ENCODE results near the gene FOXD2.
"Not testable (repeated sequence)": the region's sequence is repeated elsewhere in the genome, so short reads cannot be mapped to it uniquely, and the experiment has no call there.

FOXD2 gene

GRCh38 chr1:47444562-47445465, 7.0 kb downstream of the FOXD2 start:
- H3K4me3 ChIP-seq (ENCODE audit: low read depth in 1 of 5, low read length in 5 of 5), result peak overlapping the region; percentile 35 to 61 (median 52)
- no peaks in the 10 kb centered on the region for H3K36me3 ChIP-seq (ENCODE audit: control insufficient read depth in 5 of 5, insufficient read depth in 5 of 5, low read length in 5 of 5)
- peaks cover 64 to 94% (median 81%) of the 10 kb centered on the region in 5 donors for H3K27me3 ChIP-seq (ENCODE audit: control insufficient read depth in 5 of 5, insufficient read depth in 4 of 5, low read length in 5 of 5)
- no peak overlapping the region for H3K27ac ChIP-seq (ENCODE audit: low read depth, low read length)
- peaks cover 0 to 14% (median 10%) of the 10 kb centered on the region in 5 donors for H3K4me1 ChIP-seq (ENCODE audit: control insufficient read depth in 5 of 5, insufficient read depth in 5 of 5, low read length in 5 of 5)
- H3K9me3 ChIP-seq (ENCODE audit: control insufficient read depth in 5 of 5, low read length in 5 of 5), result no peaks in the 10 kb centered on the region
- H3K9ac ChIP-seq (ENCODE audit: low read length in 5 of 5), result no peak overlapping the region

- H3K9ac ChIP-seq (ENCODE audit: low read length in 5 of 5), result no peak overlapping the region
- peaks cover 0 to 16% (median 10%) of the 10 kb centered on the region in 5 donors for H3K4me1 ChIP-seq (ENCODE audit: control insufficient read depth in 5 of 5, insufficient read depth in 5 of 5, low read length in 5 of 5)
- no peaks in the 10 kb centered on the region for H3K9me3 ChIP-seq (ENCODE audit: control insufficient read depth in 5 of 5, low read length in 5 of 5)
- H3K36me3 ChIP-seq (ENCODE audit: control insufficient read depth in 5 of 5, insufficient read depth in 5 of 5, low read length in 5 of 5), result no peaks in the 10 kb centered on the region
- H3K27ac ChIP-seq (ENCODE audit: low read depth, low read length), result no peak overlapping the region
- peaks cover 60 to 90% (median 76%) of the 10 kb centered on the region in 5 donors for H3K27me3 ChIP-seq (ENCODE audit: control insufficient read depth in 5 of 5, insufficient read depth in 4 of 5, low read length in 5 of 5)
- H3K4me3 ChIP-seq (ENCODE audit: low read depth in 1 of 5, low read length in 5 of 5), result no peak overlapping the region
Observed at GRCh38 chr1:47445823-47446550, 8.1 kb downstream of the FOXD2 start.

- peaks cover 44 to 70% (median 62%) of the 10 kb centered on the region in 5 donors for H3K27me3 ChIP-seq (ENCODE audit: control insufficient read depth in 5 of 5, insufficient read depth in 4 of 5, low read length in 5 of 5)
- no peak overlapping the region for H3K9ac ChIP-seq (ENCODE audit: low read length in 5 of 5)
- H3K9me3 ChIP-seq (ENCODE audit: control insufficient read depth in 5 of 5, low read length in 5 of 5), result no peaks in the 10 kb centered on the region
Observed at GRCh38 chr1:47448462-47449222, 10.8 kb downstream of the FOXD2 start.

GRCh38 chr1:47449822-47450552, 12.1 kb downstream of the FOXD2 start:
- peaks cover 31 to 57% (median 49%) of the 10 kb centered on the region in 5 donors for H3K27me3 ChIP-seq (ENCODE audit: control insufficient read depth in 5 of 5, insufficient read depth in 4 of 5, low read length in 5 of 5)
- H3K27ac ChIP-seq (ENCODE audit: low read depth, low read length), result no peak overlapping the region
- H3K9me3 ChIP-seq (ENCODE audit: control insufficient read depth in 5 of 5, low read length in 5 of 5), result no peaks in the 10 kb centered on the region
- no peak overlapping the region for H3K4me3 ChIP-seq (ENCODE audit: low read depth in 1 of 5, low read length in 5 of 5)
- no peaks in the 10 kb centered on the region for H3K36me3 ChIP-seq (ENCODE audit: control insufficient read depth in 5 of 5, insufficient read depth in 5 of 5, low read length in 5 of 5)
- H3K4me1 ChIP-seq (ENCODE audit: control insufficient read depth in 5 of 5, insufficient read depth in 5 of 5, low read length in 5 of 5), result peaks cover 0 to 9% (median 3%) of the 10 kb centered on the region in 5 donors
- no peak overlapping the region for H3K9ac ChIP-seq (ENCODE audit: low read length in 5 of 5)

More at GRCh38 chr1:47448462-47449222, 10.8 kb downstream of the FOXD2 start:
- Histone ChIP-seq H3K27ac (ENCODE audit: low read depth, low read length) (no peak overlapping the region), H3K4me3 (ENCODE audit: low read depth in 1 of 5, low read length in 5 of 5) (no peak overlapping the region), H3K4me1 (ENCODE audit: control insufficient read depth in 5 of 5, insufficient read depth in 5 of 5, low read length in 5 of 5) (peaks cover 0 to 16% (median 10%) of the 10 kb centered on the region in 5 donors), H3K36me3 (ENCODE audit: control insufficient read depth in 5 of 5, insufficient read depth in 5 of 5, low read length in 5 of 5) (no peaks in the 10 kb centered on the region)

- H3K27ac ChIP-seq (ENCODE audit: low read depth, low read length), result no peak overlapping the region
- H3K36me3 ChIP-seq (ENCODE audit: control insufficient read depth in 5 of 5, insufficient read depth in 5 of 5, low read length in 5 of 5), result no peaks in the 10 kb centered on the region
- H3K9me3 ChIP-seq (ENCODE audit: control insufficient read depth in 5 of 5, low read length in 5 of 5), result no peaks in the 10 kb centered on the region
- no peak overlapping the region for H3K9ac ChIP-seq (ENCODE audit: low read length in 5 of 5)
- peaks cover 0 to 6% (median 0%) of the 10 kb centered on the region in 5 donors for H3K4me1 ChIP-seq (ENCODE audit: control insufficient read depth in 5 of 5, insufficient read depth in 5 of 5, low read length in 5 of 5)
- peaks cover 25 to 51% (median 46%) of the 10 kb centered on the region in 5 donors for H3K27me3 ChIP-seq (ENCODE audit: control insufficient read depth in 5 of 5, insufficient read depth in 4 of 5, low read length in 5 of 5)
- H3K4me3 ChIP-seq (ENCODE audit: low read depth in 1 of 5, low read length in 5 of 5), result no peak overlapping the region
Observed at GRCh38 chr1:47450606-47451005, 12.8 kb downstream of the FOXD2 start.

GRCh38 chr1:47452426-47452825, 14.6 kb downstream of the FOXD2 start:
- peaks cover 10 to 33% (median 29%) of the 10 kb centered on the region in 5 donors for H3K27me3 ChIP-seq (ENCODE audit: control insufficient read depth in 5 of 5, insufficient read depth in 4 of 5, low read length in 5 of 5)
- H3K36me3 ChIP-seq (ENCODE audit: control insufficient read depth in 5 of 5, insufficient read depth in 5 of 5, low read length in 5 of 5), result no peaks in the 10 kb centered on the region
- peaks cover 0 to 6% (median 0%) of the 10 kb centered on the region in 5 donors for H3K4me1 ChIP-seq (ENCODE audit: control insufficient read depth in 5 of 5, insufficient read depth in 5 of 5, low read length in 5 of 5)

GRCh38 chr1:47453910-47454309, 16.1 kb downstream of the FOXD2 start:
- H3K9me3 ChIP-seq (ENCODE audit: control insufficient read depth in 5 of 5, low read length in 5 of 5); H3K36me3 ChIP-seq (ENCODE audit: control insufficient read depth in 5 of 5, insufficient read depth in 5 of 5, low read length in 5 of 5); H3K9ac ChIP-seq (ENCODE audit: low read length in 5 of 5); H3K27ac ChIP-seq (ENCODE audit: low read depth, low read length); H3K4me1 ChIP-seq (ENCODE audit: control insufficient read depth in 5 of 5, insufficient read depth in 5 of 5, low read length in 5 of 5); H3K4me3 ChIP-seq (ENCODE audit: low read depth in 1 of 5, low read length in 5 of 5): not testable (repeated sequence)
- peaks cover 0 to 26% (median 20%) of the 10 kb centered on the region in 5 donors for H3K27me3 ChIP-seq (ENCODE audit: control insufficient read depth in 5 of 5, insufficient read depth in 4 of 5, low read length in 5 of 5)

More at GRCh38 chr1:47452426-47452825, 14.6 kb downstream of the FOXD2 start:
- Histone ChIP-seq H3K9me3 (ENCODE audit: control insufficient read depth in 5 of 5, low read length in 5 of 5) (no peaks in the 10 kb centered on the region), H3K4me3 (ENCODE audit: low read depth in 1 of 5, low read length in 5 of 5) (no peak overlapping the region), H3K9ac (ENCODE audit: low read length in 5 of 5) (no peak overlapping the region), H3K27ac (ENCODE audit: low read depth, low read length) (no peak overlapping the region)

- Histone ChIP-seq H3K9me3 (ENCODE audit: control insufficient read depth in 5 of 5, low read length in 5 of 5) (no peaks in the 10 kb centered on the region), H3K9ac (ENCODE audit: low read length in 5 of 5) (no peak overlapping the region), H3K4me1 (ENCODE audit: control insufficient read depth in 5 of 5, insufficient read depth in 5 of 5, low read length in 5 of 5) (no peaks in the 10 kb centered on the region), H3K27me3 (ENCODE audit: control insufficient read depth in 5 of 5, insufficient read depth in 4 of 5, low read length in 5 of 5) (peaks cover 6 to 30% (median 24%) of the 10 kb centered on the region in 5 donors), H3K27ac (ENCODE audit: low read depth, low read length) (no peak overlapping the region), H3K36me3 (ENCODE audit: control insufficient read depth in 5 of 5, insufficient read depth in 5 of 5, low read length in 5 of 5) (no peaks in the 10 kb centered on the region), H3K4me3 (ENCODE audit: low read depth in 1 of 5, low read length in 5 of 5) (no peak overlapping the region)
Observed at GRCh38 chr1:47456250-47456649, 18.4 kb downstream of the FOXD2 start.

GRCh38 chr1:47457547-47457946, 19.7 kb downstream of the FOXD2 start:
- not testable (repeated sequence) for H3K4me3 ChIP-seq (ENCODE audit: low read depth in 1 of 5, low read length in 5 of 5); H3K27ac ChIP-seq (ENCODE audit: low read depth, low read length); H3K4me1 ChIP-seq (ENCODE audit: control insufficient read depth in 5 of 5, insufficient read depth in 5 of 5, low read length in 5 of 5); H3K9ac ChIP-seq (ENCODE audit: low read length in 5 of 5); H3K9me3 ChIP-seq (ENCODE audit: control insufficient read depth in 5 of 5, low read length in 5 of 5); H3K36me3 ChIP-seq (ENCODE audit: control insufficient read depth in 5 of 5, insufficient read depth in 5 of 5, low read length in 5 of 5)
- peaks cover 9 to 40% (median 33%) of the 10 kb centered on the region in 5 donors for H3K27me3 ChIP-seq (ENCODE audit: control insufficient read depth in 5 of 5, insufficient read depth in 4 of 5, low read length in 5 of 5)

All from subcutaneous abdominal adipose tissue (tissue), 5 donors.